IMR-90 (cell line): ENCODE results near the gene MAVS.

Experiments used
- POLR2A ChIP-seq: IDR thresholded peaks from 2 replicates; pipeline ENCODE4 v1.6.1; 2012; ENCODE audit warnings: mild to moderate bottlenecking, low read depth, low read length
- RCOR1 ChIP-seq: IDR thresholded peaks from 2 replicates; pipeline ENCODE4 v1.6.1; 2012; ENCODE audit warnings: mild to moderate bottlenecking, low read length, improper control_type of control experiment; ENCODE audit not compliant: insufficient replicate concordance
- RFX5 ChIP-seq: IDR thresholded peaks from 2 replicates; pipeline ENCODE4 v1.8.0; 2012; ENCODE audit warnings: low read depth, mild to moderate bottlenecking, low read length, moderate library complexity
- SMC3 ChIP-seq: fragments of 150-350 bp; IDR thresholded peaks from 2 replicates; pipeline ENCODE4 v1.6.1; 2016; ENCODE audit warnings: low read depth, mild to moderate bottlenecking, antibody characterized with exemption, low read length, moderate library complexity
- TF ChIP-seq, protein P1 (sequence below): conservative IDR thresholded peaks from 2 replicates; pipeline ENCODE4 v1.5.1; 2012; ENCODE audit warnings: mild to moderate bottlenecking, low read depth, low read length, improper control_type of control experiment
- TF ChIP-seq, protein P2 (sequence below): fragments of 150-350 bp; IDR thresholded peaks from 2 replicates; pipeline ENCODE4 v1.6.1; 2017; ENCODE audit warnings: mild to moderate bottlenecking, antibody characterized with exemption, low read length, low read depth

DNA sequence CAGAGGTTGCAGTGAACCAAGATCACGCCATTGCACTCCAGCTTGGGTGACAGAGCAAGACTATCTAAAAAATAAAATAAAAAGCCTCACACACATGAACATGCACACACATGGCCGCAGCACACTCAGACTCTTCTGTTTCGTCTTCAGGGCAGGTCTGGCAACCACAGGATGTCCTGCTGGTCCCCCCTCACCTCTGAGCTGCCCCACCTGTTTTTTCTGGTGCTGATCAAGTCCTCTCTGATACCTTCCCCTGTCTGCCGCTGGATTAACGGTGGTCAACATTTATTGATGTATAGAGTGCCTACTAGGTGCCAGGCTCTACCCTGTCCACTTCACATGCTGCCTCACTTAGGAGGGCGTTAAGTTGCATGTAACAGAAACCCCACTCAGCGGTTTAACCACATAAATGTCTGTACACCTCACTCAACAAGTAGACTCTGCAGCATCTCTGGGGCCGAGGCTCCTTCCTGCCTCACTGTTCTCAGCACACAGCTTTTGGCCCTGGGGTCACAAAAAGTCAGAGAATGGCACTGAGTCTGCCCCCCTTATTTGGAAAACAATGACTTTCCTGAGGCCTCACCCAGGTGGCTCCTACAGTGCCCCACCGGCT lies 30.8 kb upstream of the MAVS start:
- TF ChIP-seq, protein P1, sequence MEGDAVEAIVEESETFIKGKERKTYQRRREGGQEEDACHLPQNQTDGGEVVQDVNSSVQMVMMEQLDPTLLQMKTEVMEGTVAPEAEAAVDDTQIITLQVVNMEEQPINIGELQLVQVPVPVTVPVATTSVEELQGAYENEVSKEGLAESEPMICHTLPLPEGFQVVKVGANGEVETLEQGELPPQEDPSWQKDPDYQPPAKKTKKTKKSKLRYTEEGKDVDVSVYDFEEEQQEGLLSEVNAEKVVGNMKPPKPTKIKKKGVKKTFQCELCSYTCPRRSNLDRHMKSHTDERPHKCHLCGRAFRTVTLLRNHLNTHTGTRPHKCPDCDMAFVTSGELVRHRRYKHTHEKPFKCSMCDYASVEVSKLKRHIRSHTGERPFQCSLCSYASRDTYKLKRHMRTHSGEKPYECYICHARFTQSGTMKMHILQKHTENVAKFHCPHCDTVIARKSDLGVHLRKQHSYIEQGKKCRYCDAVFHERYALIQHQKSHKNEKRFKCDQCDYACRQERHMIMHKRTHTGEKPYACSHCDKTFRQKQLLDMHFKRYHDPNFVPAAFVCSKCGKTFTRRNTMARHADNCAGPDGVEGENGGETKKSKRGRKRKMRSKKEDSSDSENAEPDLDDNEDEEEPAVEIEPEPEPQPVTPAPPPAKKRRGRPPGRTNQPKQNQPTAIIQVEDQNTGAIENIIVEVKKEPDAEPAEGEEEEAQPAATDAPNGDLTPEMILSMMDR = no peak
- no peak for TF ChIP-seq POLR2A
- no peak for TF ChIP-seq RFX5
- TF ChIP-seq, protein P2, sequence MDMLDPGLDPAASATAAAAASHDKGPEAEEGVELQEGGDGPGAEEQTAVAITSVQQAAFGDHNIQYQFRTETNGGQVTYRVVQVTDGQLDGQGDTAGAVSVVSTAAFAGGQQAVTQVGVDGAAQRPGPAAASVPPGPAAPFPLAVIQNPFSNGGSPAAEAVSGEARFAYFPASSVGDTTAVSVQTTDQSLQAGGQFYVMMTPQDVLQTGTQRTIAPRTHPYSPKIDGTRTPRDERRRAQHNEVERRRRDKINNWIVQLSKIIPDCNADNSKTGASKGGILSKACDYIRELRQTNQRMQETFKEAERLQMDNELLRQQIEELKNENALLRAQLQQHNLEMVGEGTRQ = no peak
- TF ChIP-seq SMC3 = no peak
- no peak for TF ChIP-seq RCOR1
